Measurements from ENCODE around the gene TTC7B.

TTC7B gene

GRCh38 chr14:90740946-90741681, 75.1 kb downstream of the TTC7B start:
- DNase-seq (ENCODE audit: low read depth), result no peak

- DNase-seq (ENCODE audit: low read depth), result no peak
Measured at GRCh38 chr14:90740081-90740480, 76.1 kb downstream of the TTC7B start.

- no peak for DNase-seq (ENCODE audit: low read depth)
Measured at GRCh38 chr14:90739318-90740068, 76.7 kb downstream of the TTC7B start.

GRCh38 chr14:90733139-90733808, 83.0 kb downstream of the TTC7B start:
- no peak for DNase-seq (ENCODE audit: low read depth)

- DNase-seq (ENCODE audit: low read depth), result no peak
Measured at GRCh38 chr14:90732718-90733117, 83.5 kb downstream of the TTC7B start.

GRCh38 chr14:90732139-90732538, 84.1 kb downstream of the TTC7B start:
- DNase-seq (ENCODE audit: low read depth), result no peak

GRCh38 chr14:90731487-90731886, 84.7 kb downstream of the TTC7B start:
- no peak for DNase-seq (ENCODE audit: low read depth)

GRCh38 chr14:90730206-90730766, 85.9 kb downstream of the TTC7B start:
- DNase-seq (ENCODE audit: low read depth), result no peak

GRCh38 chr14:90728951-90729350, 87.3 kb downstream of the TTC7B start:
- no peak for DNase-seq (ENCODE audit: low read depth)

GRCh38 chr14:90727082-90727481, 89.1 kb downstream of the TTC7B start:
- DNase-seq (ENCODE audit: low read depth), result no peak

GRCh38 chr14:90726656-90727055, 89.6 kb downstream of the TTC7B start:
- DNase-seq (ENCODE audit: low read depth), result no peak

- DNase-seq (ENCODE audit: low read depth), result no peak
Measured at GRCh38 chr14:90724866-90725265, 91.4 kb downstream of the TTC7B start.

- no peak for DNase-seq (ENCODE audit: low read depth)
Measured at GRCh38 chr14:90722590-90722989, 93.6 kb downstream of the TTC7B start.

GRCh38 chr14:90721619-90722305, 94.5 kb downstream of the TTC7B start:
- no peak for DNase-seq (ENCODE audit: low read depth)

- DNase-seq (ENCODE audit: low read depth), result no peak
Measured at GRCh38 chr14:90720832-90721231, 95.4 kb downstream of the TTC7B start.

GRCh38 chr14:90720336-90720735, 95.9 kb downstream of the TTC7B start:
- DNase-seq (ENCODE audit: low read depth), result no peak

- no peak for DNase-seq (ENCODE audit: low read depth)
Measured at GRCh38 chr14:90717916-90718315, 98.3 kb downstream of the TTC7B start.

- DNase-seq (ENCODE audit: low read depth), result no peak
Measured at GRCh38 chr14:90715993-90716392, 100.2 kb downstream of the TTC7B start.

GRCh38 chr14:90715495-90715894, 100.7 kb downstream of the TTC7B start:
- DNase-seq (ENCODE audit: low read depth), result no peak

- DNase-seq (ENCODE audit: low read depth), result no peak
Measured at GRCh38 chr14:90714811-90715210, 101.4 kb downstream of the TTC7B start.

GRCh38 chr14:90704738-90705392, 111.4 kb downstream of the TTC7B start:
- DNase-seq (ENCODE audit: low read depth), result no peak

Measured in activated T-helper 1 cell treated with Interleukin-2 at 50 U/mL for 16 hours (primary cell).